B cell (primary cell): ENCODE measurements around the gene SAC3D1.

ENCODE experiments used
- CTCF ChIP-seq: fragments of 200-600 bp; IDR thresholded peaks from one replicate; pipeline ENCODE4 v1.8.0; 2022; ENCODE audit warnings: antibody characterized with exemption, mild to moderate bottlenecking
- EZH2 ChIP-seq: IDR thresholded peaks from 2 replicates; pipeline ENCODE4 v1.6.1; 2012; ENCODE audit warnings: borderline replicate concordance, low read depth, mild to moderate bottlenecking, moderate library complexity, low read length; ENCODE audit not compliant: insufficient read depth, poor library complexity, severe bottlenecking

GRCh38 chr11:65034423-65034822 lies 6.6 kb upstream of the SAC3D1 start:
- TF ChIP-seq EZH2 = no peak
- TF ChIP-seq CTCF = no peak
